Left lung (tissue), 10 donors: Measurements from ENCODE around the gene GGT7. TPM values are rescaled to one million over a fixed set of nuclear protein-coding genes. Genes with fewer than 3 reads are reported as not detected.
"Not testable (repeated sequence)": the region's sequence is repeated elsewhere in the genome, so short reads cannot be mapped to it uniquely, and the experiment has no call there.

Experiments
- ATAC-seq: fragments of 200-7000 bp; cut with Tn5 transposase; one replicate; pipeline ENCODE4 v1.9.1; 2020; ENCODE audit warnings: moderate library complexity
- DNase-seq, 4 donors: peaks; one replicate each; pipeline ENCODE4 v3.0.0-alpha.2; 2013 to 2020
- H3K27ac ChIP-seq, 2 donors: fragments of 200-600 bp; sonication (generic) in 1 of 2; one replicate each; pipeline versions ENCODE4 v1.5.0 to v1.8.0; 2020 to 2021
- H3K27me3 ChIP-seq, 2 donors: fragments of 200-600 bp; sonication (generic) in 1 of 2; one replicate each; pipeline versions ENCODE4 v1.5.0 to v1.8.0; 2020 to 2021
- H3K36me3 ChIP-seq, 2 donors: fragments of 200-600 bp; sonication (generic) in 1 of 2; one replicate each; pipeline versions ENCODE4 v1.5.0 to v1.8.0; 2020 to 2021
- H3K4me1 ChIP-seq, 2 donors: fragments of 200-600 bp; one replicate each; pipeline ENCODE4 v1.8.0; 2021
- H3K4me3 ChIP-seq, 2 donors: fragments of 200-600 bp; sonication (generic) in 1 of 2; one replicate each; pipeline versions ENCODE4 v1.5.0 to v1.8.0; 2020 to 2021; ENCODE audit warnings: mild to moderate bottlenecking in 1 of 2
- H3K9me3 ChIP-seq, 2 donors: fragments of 200-600 bp; sonication (generic) in 1 of 2; one replicate each; pipeline versions ENCODE4 v1.5.0 to v1.8.0; 2020 to 2021
- CTCF ChIP-seq, 2 donors: fragments of 200-600 bp; sonication (generic) in 1 of 2; IDR thresholded peaks; one replicate each; pipeline versions ENCODE4 v1.5.0 to v1.8.0; 2021; ENCODE audit warnings: antibody characterized with exemption in 2 of 2
- intact Hi-C, 2 donors: fragments of 100-400 bp; cut with DNase I; formaldehyde crosslinking; loops; one replicate each; pipeline versions ENCODE4 v1.11.2 to v1.14.2; 2022
- polyA plus RNA-seq, 6 donors: library from polyadenylated mRNA; unstranded; fragments of 120-200 nt; gene quantifications; one replicate each; pipeline ENCODE4 v1.2.1, GENCODE V29; 2013; ENCODE audit not compliant: insufficient read length in 6 of 6
- total RNA-seq, 2 donors: library from RNA; stranded (reverse); fragmentation: NEBNext Ultra II Directional; extraction: Animal tissue kit (Norgen Biotek cat#: 25700); gene quantifications; one replicate each; pipeline ENCODE4 v1.2.1, GENCODE V29; 2021
- donor health status: DM: no; HTN: yes; CAD: no.
- donor health status: DM: no; HTN: no; CAD: no.

Gene GGT7
- total and polyA plus RNA-seq, 8 donors = 16.8 to 38.8 (median 33.7) TPM

DNA sequence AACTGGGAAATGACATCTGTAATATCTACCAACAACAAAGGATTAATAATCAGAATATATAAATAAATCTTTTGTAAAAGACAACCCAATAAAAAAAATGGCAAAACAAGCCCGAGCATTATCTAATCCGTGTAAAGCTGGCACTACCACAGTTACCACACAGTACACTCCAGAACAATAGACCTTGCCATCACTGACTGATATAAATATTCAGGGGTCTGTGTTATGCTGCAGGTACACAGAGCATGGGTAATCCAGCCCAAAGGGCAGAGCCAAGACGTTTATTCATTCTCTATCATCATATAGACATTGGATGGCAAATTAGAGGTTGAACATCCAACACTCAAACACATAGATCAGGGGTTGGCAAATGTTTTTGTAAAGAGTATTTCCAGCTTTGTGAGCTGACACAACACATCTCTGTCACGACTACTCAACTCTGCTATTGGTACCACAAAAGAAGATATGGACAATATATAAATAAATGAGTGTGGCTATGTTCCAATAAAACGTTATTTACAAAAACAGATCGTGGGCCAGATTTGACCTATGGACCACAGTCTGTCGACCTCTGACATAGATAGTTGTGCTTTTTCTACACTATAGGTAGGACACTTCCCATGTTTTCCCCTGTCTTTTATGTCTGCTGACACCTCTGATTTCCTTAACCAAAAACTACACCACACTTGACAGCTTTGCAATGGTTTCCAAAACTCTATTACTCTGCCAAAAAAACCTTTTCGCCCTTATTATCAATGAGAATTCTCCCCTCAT is 51.7 kb downstream of the GGT7 start:
- Histone ChIP-seq H3K4me3 (no peak overlapping the region), H3K4me1 (peaks cover 9 to 62% of the 10 kb centered on the region in 2 donors), H3K27me3 (no peaks in the 10 kb centered on the region), H3K27ac (no peak overlapping the region), H3K36me3 (no peaks in the 10 kb centered on the region), H3K9me3 (no peaks in the 10 kb centered on the region)
- ATAC-seq (no peak), DNase-seq (no peak)
- intact Hi-C loops = no loop called here
- no peak for TF ChIP-seq CTCF (IDR thresholded peaks at IDR 0.05)

DNA sequence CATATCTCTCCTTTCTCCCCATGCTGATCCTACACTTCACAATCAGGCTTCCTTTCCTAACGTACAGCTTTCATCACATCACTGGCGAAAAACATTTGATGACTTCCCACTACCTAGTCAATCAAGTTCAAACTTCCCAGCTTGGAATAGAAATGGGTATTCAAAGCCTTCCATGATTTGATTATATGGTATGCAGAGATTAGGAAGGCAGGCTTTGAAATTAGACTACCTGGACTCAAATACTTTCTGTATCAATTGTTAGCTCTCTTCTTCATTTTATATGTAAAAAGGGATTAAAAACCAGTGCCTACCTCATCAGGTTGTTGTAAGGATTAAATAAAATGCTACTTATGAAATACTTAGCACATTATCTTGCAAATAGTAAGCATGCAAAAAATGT is 54.9 kb downstream of the GGT7 start:
- DNase-seq (no peak), ATAC-seq (no peak)
- Histone ChIP-seq H3K4me1 (peaks cover 0 to 45% of the 10 kb centered on the region in 2 donors), H3K9me3 (no peaks in the 10 kb centered on the region), H3K4me3 (no peak overlapping the region), H3K27ac (no peak overlapping the region), H3K27me3 (no peaks in the 10 kb centered on the region), H3K36me3 (no peaks in the 10 kb centered on the region)
- TF ChIP-seq CTCF (IDR thresholded peaks at IDR 0.05) = no peak
- intact Hi-C loops = no loop called here

GRCh38 chr20:34817072-34817471 is 55.6 kb downstream of the GGT7 start:
- Histone ChIP-seq H3K4me1 (peaks cover 0 to 42% of the 10 kb centered on the region in 2 donors), H3K4me3 (no peak overlapping the region), H3K9me3 (no peaks in the 10 kb centered on the region), H3K27ac (no peak overlapping the region), H3K27me3 (no peaks in the 10 kb centered on the region), H3K36me3 (no peaks in the 10 kb centered on the region)
- no peak for ATAC-seq
- TF ChIP-seq CTCF (IDR thresholded peaks at IDR 0.05) = no peak
- DNase-seq = no peak
- intact Hi-C loops = no loop called here

DNA sequence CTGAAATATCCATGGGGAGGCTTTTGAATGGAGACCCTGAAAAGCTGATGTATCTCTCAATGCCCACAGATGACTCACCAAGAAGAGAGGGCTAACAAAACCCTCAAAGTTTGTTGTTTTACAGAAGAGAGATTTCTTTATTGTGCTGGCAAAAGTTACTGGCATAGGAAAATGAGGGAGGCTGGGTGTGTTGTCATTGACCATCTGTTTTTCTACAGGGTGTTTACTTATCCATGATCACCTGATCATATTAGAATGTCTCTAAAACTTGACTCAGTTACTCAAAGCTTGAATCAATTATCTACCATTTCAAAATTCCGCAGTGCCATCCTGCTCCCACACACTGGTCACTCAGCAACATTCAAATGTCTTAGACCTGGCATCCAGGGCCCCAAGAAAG is 57.0 kb downstream of the GGT7 start:
- H3K4me3 ChIP-seq = no peak overlapping the region
- H3K9me3 ChIP-seq = no peaks in the 10 kb centered on the region
- H3K4me1 ChIP-seq = peaks cover 0 to 48% of the 10 kb centered on the region in 2 donors
- H3K36me3 ChIP-seq = no peaks in the 10 kb centered on the region
- no peak for ATAC-seq
- H3K27ac ChIP-seq = no peak overlapping the region
- no peak for TF ChIP-seq CTCF (IDR thresholded peaks at IDR 0.05)
- intact Hi-C loops = no loop called here
- no peaks in the 10 kb centered on the region for H3K27me3 ChIP-seq
- DNase-seq = no peak

DNA sequence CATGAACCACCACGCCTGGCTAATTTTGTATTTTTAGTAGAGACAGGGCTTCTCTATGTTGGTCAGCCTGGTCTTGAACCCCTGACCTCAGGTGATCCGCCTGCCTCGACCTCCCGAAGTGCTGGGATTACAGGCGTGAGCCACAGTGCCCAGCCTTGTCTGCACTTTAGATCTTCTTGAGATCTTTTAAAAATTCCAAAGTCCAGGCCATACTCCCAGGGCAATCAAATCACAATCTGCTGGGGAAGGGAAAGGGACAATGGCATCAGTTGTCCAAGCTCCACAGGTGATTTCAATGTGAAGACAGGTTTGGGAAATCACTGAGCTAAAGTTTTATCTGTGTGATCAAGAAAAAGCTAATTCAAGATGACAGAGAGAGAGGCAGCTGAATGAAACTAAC is 64.1 kb downstream of the GGT7 start:
- no peak for ATAC-seq
- no peaks in the 10 kb centered on the region for H3K27me3 ChIP-seq
- no peaks in the 10 kb centered on the region for H3K36me3 ChIP-seq
- no peak overlapping the region for H3K4me3 ChIP-seq
- no peak for TF ChIP-seq CTCF (IDR thresholded peaks at IDR 0.05)
- peaks cover 0 to 13% of the 10 kb centered on the region in 2 donors for H3K4me1 ChIP-seq
- no peaks in the 10 kb centered on the region for H3K9me3 ChIP-seq
- no peak for DNase-seq
- intact Hi-C loops = no loop called here
- no peak overlapping the region for H3K27ac ChIP-seq

DNA sequence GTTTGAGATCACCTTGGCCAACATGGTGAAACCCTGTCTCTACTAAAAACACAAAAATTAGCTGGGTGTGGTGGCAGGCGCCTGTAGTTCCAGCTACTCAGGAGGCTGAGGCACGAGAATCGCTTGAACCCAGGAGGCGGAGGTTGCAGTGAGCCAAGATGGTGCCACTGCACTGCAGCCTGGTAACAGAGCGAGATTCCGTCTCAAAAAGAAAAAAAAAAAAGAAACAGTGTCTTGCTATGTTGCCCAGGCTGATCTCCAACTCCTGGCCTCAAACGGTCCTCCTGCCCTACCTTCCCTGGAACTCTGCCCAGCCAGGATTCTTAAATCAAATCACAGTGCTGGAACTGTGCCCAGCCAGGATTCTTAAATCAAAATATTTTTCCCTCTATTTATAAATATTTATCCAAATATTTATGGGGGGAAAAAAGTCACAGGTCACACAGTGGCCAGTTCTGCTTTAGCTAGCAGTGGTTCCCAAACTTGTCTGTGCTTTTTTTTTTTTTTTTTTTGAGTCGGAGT is 64.7 kb downstream of the GGT7 start:
- DNase-seq, ATAC-seq, H3K36me3 ChIP-seq, H3K9me3 ChIP-seq, H3K27me3 ChIP-seq, H3K4me3 ChIP-seq, intact Hi-C loops, H3K27ac ChIP-seq: not testable (repeated sequence)
- peaks cover 0 to 13% of the 10 kb centered on the region in 2 donors for H3K4me1 ChIP-seq
